Prostate gland (tissue), 2 donors: ENCODE measurements around the gene ZSWIM6. TPM values are rescaled to one million over a fixed set of nuclear protein-coding genes. Genes with fewer than 3 reads are reported as not detected.

Experiments used
- DNase-seq: peaks from one replicate; pipeline ENCODE4 v3.0.0-alpha.2; 2019; ENCODE audit warnings: low spot score
- H3K27ac ChIP-seq, 2 donors: fragments of 200-600 bp; sonication (generic); 2 replicates each; pipeline ENCODE4 v1.5.1; 2017 to 2019
- H3K27me3 ChIP-seq: fragments of 200-600 bp; sonication (generic); replicated peaks from 2 replicates; pipeline ENCODE4 v1.5.1; 2019; ENCODE audit not compliant: insufficient read depth
- H3K36me3 ChIP-seq, 2 donors: fragments of 200-600 bp; sonication (generic); 1 replicate in 1 of 2; 2 replicates in 1 of 2; pipeline versions ENCODE4 v1.5.1 to v1.8.1; 2017 to 2019
- H3K4me1 ChIP-seq: fragments of 200-600 bp; sonication (generic); replicated peaks from 2 replicates; pipeline ENCODE4 v1.5.1; 2019
- H3K4me3 ChIP-seq, 2 donors: fragments of 200-600 bp; sonication (generic); 2 replicates each; pipeline ENCODE4 v1.5.1; 2017 to 2019
- H3K9me3 ChIP-seq: fragments of 200-600 bp; sonication (generic); 2 replicates; pipeline ENCODE4 v1.5.1; 2017
- CTCF ChIP-seq, 4 experiments: fragments of 200-600 bp in 2 of 4; fragments of 450-650 bp in 2 of 4; sonication (generic) in 2 of 4; IDR thresholded peaks; 1 replicate in 3 of 4; 2 replicates in 1 of 4; pipeline ENCODE4 v1.5.1; 2016 to 2019; ENCODE audit warnings: antibody characterized with exemption in 4 of 4, mild to moderate bottlenecking in 2 of 4, moderate library complexity in 2 of 4
- POLR2A ChIP-seq: fragments of 450-650 bp; IDR thresholded peaks from one replicate; pipeline ENCODE4 v1.6.1; 2016; ENCODE audit warnings: antibody characterized with exemption, mild to moderate bottlenecking
- POLR2AphosphoS5 ChIP-seq: sonication (generic); formaldehyde crosslinking; IDR thresholded peaks from one replicate; pipeline ENCODE4 v1.6.1; 2017; ENCODE audit warnings: antibody characterized with exemption
- WGBS: methylation state at CpG from one replicate; pipeline ENCODE4 v1.1.5; 2018; 5-methylcytosine and 5-hydroxymethylcytosine counted together
- intact Hi-C: fragments of 100-400 bp; cut with DNase I; formaldehyde crosslinking; loops from one replicate; pipeline ENCODE4 v1.14.2; 2022
- total RNA-seq, 2 donors: library from RNA; depleted of rRNA; stranded (reverse); fragments of >200 nt; gene quantifications; one replicate each; pipeline ENCODE4 v1.1.0, GENCODE V29; 2016

Gene ZSWIM6
- total RNA-seq, 2 donors from 2014 or later: 8.7 to 13.7 TPM

DNA sequence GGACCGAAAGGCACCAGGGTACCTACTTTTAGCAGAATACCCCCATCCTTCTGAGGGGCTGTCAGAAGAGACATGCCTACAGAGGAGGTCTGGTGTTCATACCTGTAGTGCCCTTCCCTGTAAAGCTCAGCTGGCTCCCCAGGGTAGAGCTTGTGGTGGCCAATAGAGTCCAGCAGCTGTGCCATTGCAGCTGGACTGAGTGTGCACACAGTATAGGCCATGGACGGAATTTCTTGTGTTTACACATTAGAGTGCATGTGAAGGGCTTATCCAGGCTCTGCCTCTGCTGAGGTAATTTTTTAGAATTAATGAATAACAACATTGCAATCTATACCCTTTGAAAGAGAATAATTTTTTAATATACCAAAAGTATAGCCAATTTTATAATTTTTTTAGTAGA is 191.0 kb downstream of the ZSWIM6 start:
- no peak for TF ChIP-seq POLR2A
- TF ChIP-seq POLR2AphosphoS5: no peak
- TF ChIP-seq CTCF (IDR thresholded peaks at IDR 0.05): no peak
- Histone ChIP-seq H3K4me1 (no peaks in the 10 kb centered on the region), H3K27me3 (no peaks in the 10 kb centered on the region), H3K4me3 (no peak overlapping the region), H3K27ac (no peak overlapping the region), H3K9me3 (no peaks in the 10 kb centered on the region), H3K36me3 (no peaks in the 10 kb centered on the region)
- no peak for DNase-seq
- intact Hi-C loops: no loop called here
- WGBS: 100% methylated on average over 2 of the region's 2 CpGs

DNA sequence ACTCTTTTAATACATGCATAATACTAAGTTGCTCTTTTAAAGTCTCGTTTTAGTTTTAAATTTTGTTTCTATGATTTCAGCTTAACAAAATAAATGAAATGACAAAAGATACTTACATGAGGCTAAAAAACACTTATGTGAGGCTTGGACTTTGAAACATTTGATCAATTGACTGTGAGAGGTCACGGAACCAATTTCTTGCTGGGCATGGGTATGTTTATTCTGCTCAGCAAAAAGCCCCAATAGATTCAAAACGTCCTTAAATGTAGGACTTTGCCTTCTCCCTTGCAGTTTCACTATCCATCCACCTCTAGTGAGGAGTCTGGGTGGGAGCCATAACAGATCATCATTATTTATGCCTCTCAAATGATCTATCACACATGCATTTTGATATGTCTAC is 191.9 kb downstream of the ZSWIM6 start:
- Histone ChIP-seq H3K27ac (no peak overlapping the region), H3K4me3 (no peak overlapping the region), H3K4me1 (no peaks in the 10 kb centered on the region), H3K27me3 (no peaks in the 10 kb centered on the region), H3K9me3 (no peaks in the 10 kb centered on the region), H3K36me3 (no peaks in the 10 kb centered on the region)
- intact Hi-C loops: no loop called here
- DNase-seq: no peak
- 83% methylated on average over 3 of the region's 3 CpGs for WGBS
- no peak for TF ChIP-seq POLR2A
- TF ChIP-seq CTCF (IDR thresholded peaks at IDR 0.05): no peak
- no peak for TF ChIP-seq POLR2AphosphoS5

DNA sequence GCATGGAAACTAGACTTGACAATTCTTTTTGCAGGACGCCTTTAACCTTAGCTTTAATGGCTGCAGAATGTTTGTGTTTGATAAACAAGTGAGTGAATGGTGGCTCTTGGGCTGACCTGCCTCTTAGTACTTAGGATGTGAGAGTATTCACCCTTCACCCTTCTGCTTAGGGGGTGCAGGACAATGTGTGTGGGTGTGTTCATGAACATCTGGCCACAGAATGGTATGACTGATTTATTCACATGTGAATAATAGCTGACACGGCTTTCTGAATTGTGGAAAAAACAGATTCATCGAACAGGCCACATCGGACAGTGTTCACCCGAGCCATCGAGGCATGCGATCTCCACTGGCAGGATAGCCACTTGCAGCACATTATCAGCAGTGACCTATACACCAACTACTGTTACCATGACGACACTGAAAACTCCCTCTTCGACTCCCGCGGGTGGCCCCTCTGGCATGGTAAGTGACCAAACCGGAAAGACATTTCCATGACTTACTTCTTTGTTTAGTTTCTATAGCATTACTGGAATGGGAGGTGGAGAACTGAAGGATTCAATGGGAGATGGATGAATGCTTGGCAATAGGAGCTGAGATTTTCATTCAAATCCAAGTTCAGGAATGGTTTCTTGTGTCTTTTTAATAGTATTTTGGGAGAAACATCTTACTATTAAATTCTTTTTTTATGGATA is 193.6 kb downstream of the ZSWIM6 start:
- TF ChIP-seq POLR2AphosphoS5: no peak
- no peak for TF ChIP-seq POLR2A
- TF ChIP-seq CTCF (IDR thresholded peaks at IDR 0.05): no peak
- Histone ChIP-seq H3K27me3 (no peaks in the 10 kb centered on the region), H3K9me3 (no peaks in the 10 kb centered on the region), H3K4me3 (no peak overlapping the region), H3K36me3 (no peaks in the 10 kb centered on the region), H3K4me1 (no peaks in the 10 kb centered on the region), H3K27ac (no peak overlapping the region)
- no peak for DNase-seq
- intact Hi-C loops: no loop called here
- 58% methylated on average over 12 of the region's 12 CpGs for WGBS

DNA sequence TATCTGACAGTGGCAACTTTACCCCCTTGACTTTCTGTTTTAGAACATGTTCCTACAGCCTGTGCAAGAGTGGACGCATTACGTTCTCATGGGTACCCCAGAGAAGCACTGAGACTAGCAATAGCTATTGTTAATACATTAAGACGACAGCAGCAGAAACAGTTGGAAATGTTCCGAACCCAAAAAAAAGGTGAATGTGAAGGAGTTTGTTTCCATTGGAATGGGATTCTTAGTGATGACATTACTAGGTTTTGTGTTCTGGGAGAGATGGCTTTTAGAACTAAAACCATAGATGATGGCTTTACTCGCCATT is 194.1 kb downstream of the ZSWIM6 start:
- Histone ChIP-seq H3K4me3 (no peak overlapping the region), H3K4me1 (no peaks in the 10 kb centered on the region), H3K27me3 (no peaks in the 10 kb centered on the region), H3K27ac (no peak overlapping the region), H3K36me3 (no peaks in the 10 kb centered on the region), H3K9me3 (no peaks in the 10 kb centered on the region)
- intact Hi-C loops: no loop called here
- TF ChIP-seq POLR2AphosphoS5 (no peak), POLR2A (no peak), CTCF (IDR thresholded peaks at IDR 0.05) (no peak)
- 79% methylated on average over 5 of the region's 5 CpGs for WGBS
- no peak for DNase-seq

DNA sequence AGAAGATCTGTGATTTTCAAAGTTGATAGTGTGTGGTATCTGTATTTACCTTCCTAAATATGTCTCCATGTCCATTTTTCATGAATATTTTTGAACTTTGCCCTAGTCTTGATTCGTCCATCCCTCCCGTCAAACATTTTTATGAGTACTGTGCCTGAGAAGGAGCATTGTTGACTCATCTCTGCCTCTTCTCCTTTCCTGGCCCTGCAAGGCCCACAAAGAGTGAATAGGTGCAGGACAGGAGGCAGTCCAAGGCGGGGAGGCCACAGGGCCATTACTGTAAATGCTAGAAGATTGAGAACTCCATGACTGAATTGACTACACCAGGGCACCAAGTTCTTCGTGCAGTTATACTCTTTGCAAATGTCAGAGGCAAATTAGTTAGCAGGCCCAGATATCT is 200.9 kb downstream of the ZSWIM6 start:
- intact Hi-C loops: no loop called here
- 93% methylated on average over 4 of the region's 4 CpGs for WGBS
- DNase-seq: no peak
- no peaks in the 10 kb centered on the region for H3K9me3 ChIP-seq
- no peaks in the 10 kb centered on the region for H3K4me1 ChIP-seq
- TF ChIP-seq CTCF (IDR thresholded peaks at IDR 0.05) (no peak), POLR2AphosphoS5 (no peak), POLR2A (no peak)
- H3K27ac ChIP-seq: no peak overlapping the region
- H3K36me3 ChIP-seq: no peaks in the 10 kb centered on the region
- H3K4me3 ChIP-seq: no peak overlapping the region
- no peaks in the 10 kb centered on the region for H3K27me3 ChIP-seq
